SKM-1 treated with dmso at 0.1 percent for 144 hours (cell line): ENCODE data around the gene NPAS3.

Experiments used
- DNase-seq: peaks from one replicate; lab custom pipeline; 2025; ENCODE audit not compliant: unreplicated experiment; lab: John Stamatoyannopoulos, UW

The NPAS3 gene

GRCh38 chr14:33696165-33696564 is 757.5 kb downstream of the NPAS3 start:
- no peak for DNase-seq

DNA sequence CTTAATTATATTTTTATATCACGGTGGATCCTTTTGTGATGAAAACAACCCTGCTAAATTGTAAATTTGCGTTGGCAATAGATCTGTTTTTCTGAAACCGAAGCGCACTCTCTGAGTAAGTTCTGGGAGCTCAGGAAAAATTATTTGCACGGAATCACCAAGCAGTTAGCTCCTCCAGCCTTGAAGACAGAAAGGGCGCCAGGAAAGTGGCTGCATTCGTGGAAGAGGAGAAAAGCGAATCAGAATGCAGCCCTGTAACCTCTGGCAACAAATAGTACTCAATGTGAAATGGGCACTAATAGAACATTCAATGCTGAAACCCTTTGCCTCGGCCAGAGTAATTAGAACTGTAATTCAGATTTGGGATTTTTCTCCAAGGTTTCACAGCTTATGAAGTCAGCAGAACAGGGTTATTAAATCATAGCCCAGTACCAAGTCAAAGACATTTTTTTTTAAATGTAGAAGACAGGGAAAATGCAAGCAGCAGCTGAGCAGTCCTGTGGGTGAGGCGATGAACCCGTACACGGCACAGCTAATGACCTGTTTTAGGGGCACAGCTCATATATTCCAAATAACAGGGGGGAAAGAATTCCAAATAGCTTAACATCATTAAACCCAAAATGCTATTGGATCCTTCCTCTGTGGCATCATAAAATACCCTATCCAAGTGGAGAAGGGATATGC is 760.8 kb downstream of the NPAS3 start:
- DNase-seq, result no peak

- no peak for DNase-seq
These were observed 761.4 kb downstream of the NPAS3 start for GRCh38 chr14:33700052-33700451.

DNA sequence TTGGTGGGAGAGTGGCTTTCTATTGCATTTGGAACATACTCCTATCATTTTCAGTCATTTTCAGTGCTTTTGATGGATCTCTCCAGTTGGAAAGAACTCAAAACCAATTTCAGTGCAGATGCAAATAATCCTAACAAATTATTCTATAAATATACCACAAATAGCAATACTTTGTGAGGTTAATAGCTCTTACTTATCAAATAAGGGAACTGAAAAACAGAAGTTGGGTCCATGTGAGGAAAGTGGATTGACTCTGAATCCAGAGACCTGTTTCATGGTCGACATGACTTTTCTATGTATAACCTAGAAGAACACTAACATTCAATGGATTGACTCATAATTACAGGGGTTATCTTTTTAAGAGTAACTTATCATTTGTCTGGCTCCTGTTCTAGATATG is 763.6 kb downstream of the NPAS3 start:
- no peak for DNase-seq

- DNase-seq, result no peak
These were observed 765.8 kb downstream of the NPAS3 start for GRCh38 chr14:33704481-33704880.

GRCh38 chr14:33705490-33705889 is 766.8 kb downstream of the NPAS3 start:
- no peak for DNase-seq

- DNase-seq, result no peak
These were observed 769.0 kb downstream of the NPAS3 start for GRCh38 chr14:33707716-33708115.

GRCh38 chr14:33709283-33709682 is 770.6 kb downstream of the NPAS3 start:
- DNase-seq, result no peak

GRCh38 chr14:33709711-33710110 is 771.0 kb downstream of the NPAS3 start:
- no peak for DNase-seq

DNA sequence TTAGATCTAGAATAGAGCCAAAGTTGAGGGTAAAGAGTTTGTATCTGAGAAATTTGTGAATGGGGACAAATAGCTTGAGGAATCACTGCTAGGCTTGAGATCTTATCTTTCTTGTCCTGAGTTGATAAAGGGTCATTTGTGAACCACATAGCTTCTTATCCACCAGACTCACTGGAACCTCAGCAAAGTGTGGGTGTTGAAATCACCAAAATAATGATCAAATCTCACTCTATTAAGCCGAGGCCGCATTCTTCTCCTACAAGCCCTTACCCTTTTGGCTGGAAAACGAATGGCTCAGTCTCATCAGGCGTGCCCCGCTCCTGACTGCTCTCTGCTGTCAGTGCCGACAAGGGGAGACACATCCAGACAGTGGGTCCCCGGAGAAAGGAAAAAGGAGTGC is 771.6 kb downstream of the NPAS3 start:
- DNase-seq, result no peak

DNA sequence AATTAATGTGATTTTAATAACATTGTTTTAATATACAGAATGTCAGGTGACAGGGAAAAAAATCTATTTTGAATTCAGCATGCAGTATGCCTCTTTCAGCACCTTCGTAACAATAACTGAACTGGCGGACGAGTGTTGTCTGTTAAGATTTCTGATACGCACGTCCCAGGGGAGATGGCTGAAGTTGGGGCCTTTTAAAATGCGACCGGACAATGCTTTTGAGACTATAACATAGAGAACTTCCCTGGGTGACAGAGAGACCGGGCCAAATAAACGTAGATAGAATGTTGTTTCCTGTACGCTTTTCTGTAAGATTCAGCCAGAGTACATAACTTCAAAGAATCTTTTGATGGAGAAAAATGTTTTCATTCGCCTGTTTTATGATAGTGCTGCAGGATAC is 772.5 kb downstream of the NPAS3 start:
- DNase-seq, result no peak

- DNase-seq, result no peak
These were observed 773.1 kb downstream of the NPAS3 start for GRCh38 chr14:33711811-33712216.

DNA sequence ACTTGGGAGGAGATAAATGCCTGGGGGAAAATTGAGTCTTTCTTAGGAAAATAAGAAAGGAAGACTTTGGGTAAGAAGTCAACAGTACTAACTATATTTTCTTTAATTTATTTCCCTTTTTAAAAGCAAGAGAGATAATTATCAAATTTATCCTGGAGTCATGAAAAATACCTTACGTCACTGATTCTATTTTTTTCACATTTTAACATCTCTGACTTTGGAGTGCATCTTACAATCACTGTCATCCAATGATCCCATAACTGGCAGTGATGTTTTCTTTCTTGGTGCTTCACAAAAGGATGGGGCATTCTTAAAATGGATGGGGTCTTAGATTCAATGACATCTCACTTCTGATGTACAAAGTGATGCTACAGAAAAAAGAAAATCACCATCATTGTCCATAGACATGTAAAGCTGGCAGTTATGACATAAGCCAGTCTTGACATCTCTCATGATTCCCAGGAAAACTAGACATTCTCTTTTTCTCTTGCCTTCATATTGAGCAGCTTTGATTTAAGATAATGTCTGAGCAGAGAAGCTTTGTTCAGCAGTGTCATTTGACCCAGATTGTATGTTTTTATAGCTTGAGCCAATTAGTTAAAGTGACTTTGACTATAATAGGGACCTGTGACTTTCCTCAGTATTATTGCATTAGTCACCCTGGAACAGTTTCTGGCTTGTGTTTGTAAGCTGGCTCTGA is 776.0 kb downstream of the NPAS3 start:
- no peak for DNase-seq

DNA sequence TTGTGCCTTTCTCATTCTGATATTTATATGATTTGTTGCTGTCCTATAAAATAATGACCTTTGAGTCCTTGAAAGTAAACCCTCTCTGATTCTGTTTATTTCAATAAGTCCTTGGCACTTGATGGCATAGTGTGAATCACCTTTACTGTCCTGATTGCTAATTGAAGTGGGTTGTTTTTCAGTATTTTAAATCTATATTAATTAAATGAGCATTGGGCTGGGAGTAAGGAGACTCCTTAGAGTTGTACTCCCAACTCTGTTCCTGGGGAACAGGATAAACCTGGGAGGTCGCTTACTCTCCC is 776.5 kb downstream of the NPAS3 start:
- DNase-seq, result no peak

- DNase-seq, result no peak
These were observed 778.2 kb downstream of the NPAS3 start for GRCh38 chr14:33716921-33717320.

DNA sequence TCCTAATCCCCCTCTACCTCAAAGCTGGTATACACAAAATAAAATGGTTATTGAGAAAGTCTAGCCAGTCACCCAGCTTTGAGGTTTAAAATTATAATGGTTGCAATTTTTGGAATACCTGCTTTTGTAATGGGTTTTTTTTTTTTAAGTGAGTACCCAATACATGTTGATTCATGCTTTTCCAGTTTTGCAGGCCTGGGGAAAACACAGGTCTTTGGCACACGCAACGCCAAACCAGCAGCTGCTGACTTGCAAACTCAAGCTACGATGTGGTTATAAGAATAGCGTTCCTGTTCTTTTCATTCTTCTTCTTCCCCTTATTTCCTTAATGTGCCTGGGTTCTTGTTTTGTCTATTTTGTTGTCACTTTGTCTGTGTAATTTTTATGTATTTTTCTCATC is 779.2 kb downstream of the NPAS3 start:
- no peak for DNase-seq

- no peak for DNase-seq
These were observed 781.7 kb downstream of the NPAS3 start for GRCh38 chr14:33720284-33720787.

DNA sequence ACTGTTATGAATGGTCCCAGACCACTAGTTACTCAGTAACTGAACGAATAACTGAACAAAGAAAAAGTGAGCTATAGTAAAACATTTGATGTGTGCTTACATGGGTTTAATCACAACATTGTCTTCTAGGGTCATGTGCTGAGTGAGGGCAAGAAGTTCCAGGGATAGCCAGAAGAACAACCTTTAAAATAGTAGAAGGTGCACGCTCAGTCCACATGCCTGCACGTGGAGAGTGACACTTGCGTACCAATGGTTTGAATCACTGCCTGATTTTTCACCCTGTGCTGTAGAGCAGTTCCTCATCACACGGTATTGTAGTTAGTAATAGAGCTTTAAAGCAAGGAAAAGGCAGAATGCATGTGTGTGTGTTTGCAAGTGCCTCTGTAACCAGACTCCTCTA is 788.0 kb downstream of the NPAS3 start:
- no peak for DNase-seq

- DNase-seq, result no peak
These were observed 788.9 kb downstream of the NPAS3 start for GRCh38 chr14:33727606-33728005.

GRCh38 chr14:33728010-33728498 is 789.4 kb downstream of the NPAS3 start:
- no peak for DNase-seq

GRCh38 chr14:33730156-33730555 is 791.5 kb downstream of the NPAS3 start:
- no peak for DNase-seq

- no peak for DNase-seq
These were observed 793.5 kb downstream of the NPAS3 start for GRCh38 chr14:33732175-33732574.

DNA sequence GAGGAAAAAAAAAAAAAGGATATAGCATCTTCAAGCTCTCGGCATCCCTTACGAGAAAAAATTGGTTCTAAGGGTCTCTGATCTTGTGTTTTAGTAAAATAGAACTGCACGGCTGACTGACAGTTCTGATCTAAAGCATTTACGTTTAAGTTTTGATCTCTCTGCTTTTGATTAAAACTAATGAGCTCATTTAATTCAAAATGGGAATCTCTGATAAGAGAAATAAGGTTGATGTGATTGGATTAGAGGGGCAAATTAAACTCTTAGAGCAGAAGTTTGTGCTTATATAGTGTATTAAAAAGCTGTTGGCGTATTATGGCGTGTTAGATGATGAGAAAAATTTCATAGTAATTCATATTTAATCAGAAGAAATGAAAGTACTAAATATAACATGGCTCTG is 794.6 kb downstream of the NPAS3 start:
- DNase-seq, result no peak
